Cardiac muscle cell (in vitro differentiated cells and primary cell): ENCODE results near the gene SREK1. TPM values are rescaled to one million over a fixed set of nuclear protein-coding genes. Genes with fewer than 3 reads are reported as not detected.

ENCODE experiments used
- DNase-seq, 2 donors: peaks; one replicate each; pipeline versions ENCODE4 v3.0.0 to v3.0.0-alpha.2; 2010 to 2017; ENCODE audit warnings: low read depth in 1 of 2, low spot score in 1 of 2
- H3K27ac ChIP-seq: fragments of 200-600 bp; sonication (generic); 2 replicates; pipeline ENCODE4 v1.5.1; 2016
- H3K27me3 ChIP-seq: fragments of 200-600 bp; sonication (generic); 2 replicates; pipeline ENCODE4 v1.6.0; 2016; ENCODE audit warnings: control low read depth
- H3K36me3 ChIP-seq: fragments of 200-600 bp; sonication (generic); 2 replicates; pipeline ENCODE4 v1.5.1; 2016; ENCODE audit warnings: control low read depth
- H3K4me1 ChIP-seq: fragments of 200-600 bp; sonication (generic); 2 replicates; pipeline ENCODE4 v1.8.1; 2017; ENCODE audit warnings: low read depth, mild to moderate bottlenecking, mixed run types
- H3K4me3 ChIP-seq: fragments of 200-600 bp; sonication (generic); 2 replicates; pipeline ENCODE4 v1.5.1; 2016; ENCODE audit warnings: mild to moderate bottlenecking
- H3K9me3 ChIP-seq: fragments of 200-600 bp; sonication (generic); 2 replicates; pipeline ENCODE4 v1.5.1; 2017; ENCODE audit warnings: low read depth, mild to moderate bottlenecking, control low read depth
- polyA plus RNA-seq: library from polyadenylated mRNA; unstranded; fragments of >200 nt; fragmentation: Nextera tagmentation; extraction: Ambion mirVana; gene quantifications from 2 replicates; pipeline ENCODE4 v1.2.1, GENCODE V29; 2016
- total RNA-seq: library from RNA; depleted of rRNA; stranded (reverse); fragments of >200 nt; gene quantifications from 2 replicates; pipeline ENCODE4 v1.2.3, GENCODE V29; 2016
- TF ChIP-seq, protein P1 (sequence below): IDR thresholded peaks from 2 replicates; pipeline ENCODE4 v1.5.1; 2012; ENCODE audit warnings: low read depth, mild to moderate bottlenecking, low read length

SREK1 gene
- total and polyA plus RNA-seq, 2 experiments from 2014 or later: 49.8 to 58.9 TPM

DNA sequence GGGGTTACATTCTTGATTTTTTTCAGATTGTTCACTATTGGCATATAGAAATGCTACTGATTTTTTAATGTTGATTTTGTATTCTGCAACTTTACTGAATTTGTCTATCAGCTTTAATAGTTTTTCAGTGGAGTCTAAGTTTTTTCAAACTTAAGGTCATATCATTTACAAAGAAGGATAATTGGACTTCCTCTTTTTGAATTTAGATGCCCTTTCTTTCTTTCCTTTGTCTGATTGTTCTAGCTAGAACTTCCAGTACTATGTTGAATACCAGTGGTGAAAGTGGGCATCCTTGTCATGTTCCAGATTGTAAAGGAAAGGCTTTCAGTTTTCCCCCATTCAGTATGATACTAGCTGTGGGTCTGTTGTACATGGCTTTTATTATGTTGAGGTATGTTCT is 49.3 kb downstream of the SREK1 start:
- no peak overlapping the region for H3K4me3 ChIP-seq
- no peaks in the 10 kb centered on the region for H3K4me1 ChIP-seq
- H3K36me3 ChIP-seq: no peaks in the 10 kb centered on the region
- H3K27me3 ChIP-seq: no peaks in the 10 kb centered on the region
- no peak overlapping the region for H3K27ac ChIP-seq
- no peak for DNase-seq
- no peaks in the 10 kb centered on the region for H3K9me3 ChIP-seq
- TF ChIP-seq, protein P1, sequence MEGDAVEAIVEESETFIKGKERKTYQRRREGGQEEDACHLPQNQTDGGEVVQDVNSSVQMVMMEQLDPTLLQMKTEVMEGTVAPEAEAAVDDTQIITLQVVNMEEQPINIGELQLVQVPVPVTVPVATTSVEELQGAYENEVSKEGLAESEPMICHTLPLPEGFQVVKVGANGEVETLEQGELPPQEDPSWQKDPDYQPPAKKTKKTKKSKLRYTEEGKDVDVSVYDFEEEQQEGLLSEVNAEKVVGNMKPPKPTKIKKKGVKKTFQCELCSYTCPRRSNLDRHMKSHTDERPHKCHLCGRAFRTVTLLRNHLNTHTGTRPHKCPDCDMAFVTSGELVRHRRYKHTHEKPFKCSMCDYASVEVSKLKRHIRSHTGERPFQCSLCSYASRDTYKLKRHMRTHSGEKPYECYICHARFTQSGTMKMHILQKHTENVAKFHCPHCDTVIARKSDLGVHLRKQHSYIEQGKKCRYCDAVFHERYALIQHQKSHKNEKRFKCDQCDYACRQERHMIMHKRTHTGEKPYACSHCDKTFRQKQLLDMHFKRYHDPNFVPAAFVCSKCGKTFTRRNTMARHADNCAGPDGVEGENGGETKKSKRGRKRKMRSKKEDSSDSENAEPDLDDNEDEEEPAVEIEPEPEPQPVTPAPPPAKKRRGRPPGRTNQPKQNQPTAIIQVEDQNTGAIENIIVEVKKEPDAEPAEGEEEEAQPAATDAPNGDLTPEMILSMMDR: no peak

DNA sequence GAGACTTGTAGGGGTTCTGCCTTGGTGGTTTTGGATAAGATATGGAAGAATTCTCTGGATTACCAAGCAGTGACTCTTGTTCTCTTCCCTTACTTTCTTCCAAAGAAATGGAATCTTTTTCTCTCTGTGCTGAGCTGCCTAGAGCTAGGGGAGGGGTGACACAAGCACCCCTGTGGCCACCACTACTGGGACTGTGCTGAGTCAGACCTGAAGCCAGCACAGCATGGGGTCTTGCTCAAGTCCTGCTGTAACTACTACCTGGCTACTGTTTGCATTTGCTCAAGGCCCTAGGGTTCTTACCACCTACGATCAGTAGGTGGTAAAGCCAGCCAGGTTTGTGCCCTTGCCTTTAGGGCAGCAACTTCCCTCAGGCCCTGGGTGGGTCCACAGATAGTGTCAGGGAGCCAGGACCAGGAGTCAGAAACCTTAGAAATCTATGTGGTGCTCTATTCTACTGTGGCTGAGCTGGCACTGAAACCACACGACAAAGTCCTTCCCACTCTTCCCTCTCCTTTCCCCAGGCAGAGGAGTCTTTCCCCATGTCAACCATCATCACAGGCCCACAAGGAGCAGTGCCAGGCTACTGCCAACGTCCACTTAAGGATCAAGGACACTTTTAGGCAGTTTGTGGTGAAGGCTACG is 53.8 kb downstream of the SREK1 start:
- no peak overlapping the region for H3K4me3 ChIP-seq
- no peak for DNase-seq
- no peaks in the 10 kb centered on the region for H3K9me3 ChIP-seq
- no peaks in the 10 kb centered on the region for H3K27me3 ChIP-seq
- H3K27ac ChIP-seq: no peak overlapping the region
- H3K4me1 ChIP-seq: no peaks in the 10 kb centered on the region
- H3K36me3 ChIP-seq: no peaks in the 10 kb centered on the region
- TF ChIP-seq, protein P1: no peak

GRCh38 chr5:66198837-66199236 is 54.7 kb downstream of the SREK1 start:
- no peak overlapping the region for H3K27ac ChIP-seq
- H3K9me3 ChIP-seq: no peaks in the 10 kb centered on the region
- H3K4me3 ChIP-seq: no peak overlapping the region
- H3K27me3 ChIP-seq: no peaks in the 10 kb centered on the region
- no peaks in the 10 kb centered on the region for H3K36me3 ChIP-seq
- TF ChIP-seq, protein P1: no peak
- no peaks in the 10 kb centered on the region for H3K4me1 ChIP-seq
- DNase-seq: no peak

GRCh38 chr5:66203531-66203930 is 59.4 kb downstream of the SREK1 start:
- Histone ChIP-seq H3K27me3 (no peaks in the 10 kb centered on the region), H3K9me3 (no peaks in the 10 kb centered on the region), H3K4me3 (no peak overlapping the region), H3K36me3 (no peaks in the 10 kb centered on the region), H3K4me1 (no peaks in the 10 kb centered on the region), H3K27ac (no peak overlapping the region)
- TF ChIP-seq, protein P1: no peak
- DNase-seq: no peak

GRCh38 chr5:66206465-66206864 is 62.4 kb downstream of the SREK1 start:
- no peaks in the 10 kb centered on the region for H3K36me3 ChIP-seq
- H3K27me3 ChIP-seq: no peaks in the 10 kb centered on the region
- H3K27ac ChIP-seq: no peak overlapping the region
- H3K9me3 ChIP-seq: no peaks in the 10 kb centered on the region
- H3K4me3 ChIP-seq: no peak overlapping the region
- TF ChIP-seq, protein P1: no peak
- no peak for DNase-seq
- no peaks in the 10 kb centered on the region for H3K4me1 ChIP-seq
